Astrocyte (in vitro differentiated cells and primary cell): ENCODE measurements around the gene CSF1R. TPM values are rescaled to one million over a fixed set of nuclear protein-coding genes. Genes with fewer than 3 reads are reported as not detected.

ENCODE experiments used
- DNase-seq: peaks from one replicate; pipeline ENCODE4 v3.0.0-alpha.2; 2010; ENCODE audit warnings: low read depth
- FAIRE-seq: peaks from 2 replicates; lab custom pipeline; 2011; peaks lifted over from hg19 to GRCh38; lab: Jason Lieb, UNC
- H2AFZ ChIP-seq: 2 replicates; pipeline ENCODE4 v1.6.0; 2012; ENCODE audit warnings: low read depth, low read length, inconsistent platforms
- H3K27ac ChIP-seq: 2 replicates; pipeline ENCODE4 v1.5.1; 2011; ENCODE audit warnings: low read depth, low read length, inconsistent platforms
- H3K27me3 ChIP-seq: 2 replicates; pipeline ENCODE4 v1.6.0; 2011; ENCODE audit warnings: low read length, inconsistent platforms; ENCODE audit not compliant: insufficient read depth
- H3K36me3 ChIP-seq: 2 replicates; pipeline ENCODE4 v1.5.1; 2011; ENCODE audit warnings: low read length, inconsistent platforms; ENCODE audit not compliant: insufficient read depth
- H3K4me1 ChIP-seq: 2 replicates; pipeline ENCODE4 v1.5.1; 2011; ENCODE audit warnings: low read length, inconsistent platforms; ENCODE audit not compliant: insufficient read depth
- H3K4me2 ChIP-seq: 2 replicates; pipeline ENCODE4 v1.6.0; 2012; ENCODE audit warnings: low read length, inconsistent platforms
- H3K4me3 ChIP-seq: 2 replicates; pipeline ENCODE4 v1.5.1; 2011; ENCODE audit warnings: low read depth, mild to moderate bottlenecking, low read length, inconsistent platforms; ENCODE audit not compliant: insufficient read depth
- H3K79me2 ChIP-seq: 2 replicates; pipeline ENCODE4 v1.6.0; 2012; ENCODE audit warnings: mild to moderate bottlenecking, low read length, inconsistent platforms; ENCODE audit not compliant: insufficient read depth
- H3K9ac ChIP-seq: 2 replicates; pipeline ENCODE4 v1.6.0; 2012; ENCODE audit warnings: mild to moderate bottlenecking, low read length, inconsistent platforms
- H3K9me3 ChIP-seq: 2 replicates; pipeline ENCODE4 v1.5.1; 2012; ENCODE audit warnings: low read depth, mild to moderate bottlenecking, low read length, inconsistent platforms; ENCODE audit not compliant: insufficient read depth
- H4K20me1 ChIP-seq: 2 replicates; pipeline ENCODE4 v1.6.0; 2012; ENCODE audit warnings: low read length, inconsistent platforms; ENCODE audit not compliant: insufficient read depth
- H3K27ac Mint-ChIP-seq: one replicate; pipeline ENCODE4 v1.8.0; 2021; ENCODE audit warnings: mild to moderate bottlenecking, mixed read lengths; ENCODE audit not compliant: unreplicated experiment
- H3K27me3 Mint-ChIP-seq: one replicate; pipeline ENCODE4 v1.8.0; 2021; ENCODE audit warnings: low read depth, mixed read lengths; ENCODE audit not compliant: unreplicated experiment
- H3K36me3 Mint-ChIP-seq: one replicate; pipeline ENCODE4 v1.8.0; 2021; ENCODE audit warnings: low read depth, mixed read lengths; ENCODE audit not compliant: unreplicated experiment
- H3K4me1 Mint-ChIP-seq: one replicate; pipeline ENCODE4 v1.8.0; 2021; ENCODE audit warnings: low read depth, mixed read lengths; ENCODE audit not compliant: unreplicated experiment
- H3K4me3 Mint-ChIP-seq: one replicate; pipeline ENCODE4 v1.8.0; 2021; ENCODE audit warnings: mild to moderate bottlenecking, moderate library complexity, mixed read lengths; ENCODE audit not compliant: unreplicated experiment
- H3K9me3 Mint-ChIP-seq: one replicate; pipeline ENCODE4 v1.8.0; 2021; ENCODE audit warnings: mild to moderate bottlenecking, mixed read lengths; ENCODE audit not compliant: unreplicated experiment
- EZH2 ChIP-seq: IDR thresholded peaks from 2 replicates; pipeline ENCODE4 v1.6.1; 2012; ENCODE audit warnings: mild to moderate bottlenecking, low read length, inconsistent platforms; ENCODE audit not compliant: insufficient read depth
- total RNA-seq: library from RNA; stranded (reverse); gene quantifications from 2 replicates; pipeline ENCODE4 v1.2.1, GENCODE V29; 2021
- TF ChIP-seq, protein P1 (sequence below): IDR thresholded peaks from 2 replicates; pipeline ENCODE4 v1.5.1; 2011; ENCODE audit warnings: low read depth, mild to moderate bottlenecking, inconsistent platforms, low read length, moderate library complexity; ENCODE audit not compliant: insufficient read depth

CSF1R gene
- total RNA-seq, 1 donor from 2014 or later: 1.4 TPM

- Mint-ChIP-seq H3K9me3 (no peaks in the 10 kb centered on the region), H3K27ac (peak overlapping the region; percentile 15), H3K4me3 (no peak overlapping the region), H3K4me1 (peaks cover 41% of the 10 kb centered on the region), H3K36me3 (peaks cover 46% of the 10 kb centered on the region), H3K27me3 (no peaks in the 10 kb centered on the region)
- no peak overlapping the region for H3K27ac ChIP-seq
- H3K4me1 ChIP-seq: peaks cover 39% of the 10 kb centered on the region
- DNase-seq (no peak), FAIRE-seq (no peak)
- no peaks in the 10 kb centered on the region for H3K9me3 ChIP-seq
- TF ChIP-seq, protein P1, sequence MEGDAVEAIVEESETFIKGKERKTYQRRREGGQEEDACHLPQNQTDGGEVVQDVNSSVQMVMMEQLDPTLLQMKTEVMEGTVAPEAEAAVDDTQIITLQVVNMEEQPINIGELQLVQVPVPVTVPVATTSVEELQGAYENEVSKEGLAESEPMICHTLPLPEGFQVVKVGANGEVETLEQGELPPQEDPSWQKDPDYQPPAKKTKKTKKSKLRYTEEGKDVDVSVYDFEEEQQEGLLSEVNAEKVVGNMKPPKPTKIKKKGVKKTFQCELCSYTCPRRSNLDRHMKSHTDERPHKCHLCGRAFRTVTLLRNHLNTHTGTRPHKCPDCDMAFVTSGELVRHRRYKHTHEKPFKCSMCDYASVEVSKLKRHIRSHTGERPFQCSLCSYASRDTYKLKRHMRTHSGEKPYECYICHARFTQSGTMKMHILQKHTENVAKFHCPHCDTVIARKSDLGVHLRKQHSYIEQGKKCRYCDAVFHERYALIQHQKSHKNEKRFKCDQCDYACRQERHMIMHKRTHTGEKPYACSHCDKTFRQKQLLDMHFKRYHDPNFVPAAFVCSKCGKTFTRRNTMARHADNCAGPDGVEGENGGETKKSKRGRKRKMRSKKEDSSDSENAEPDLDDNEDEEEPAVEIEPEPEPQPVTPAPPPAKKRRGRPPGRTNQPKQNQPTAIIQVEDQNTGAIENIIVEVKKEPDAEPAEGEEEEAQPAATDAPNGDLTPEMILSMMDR: no peak
- no peak for TF ChIP-seq EZH2
- no peak overlapping the region for H3K4me2 ChIP-seq
- no peak overlapping the region for H3K9ac ChIP-seq
- no peaks in the 10 kb centered on the region for H3K27me3 ChIP-seq
- H3K4me3 ChIP-seq: no peak overlapping the region
- no peaks in the 10 kb centered on the region for H4K20me1 ChIP-seq
- H3K79me2 ChIP-seq: peaks cover 13% of the 10 kb centered on the region
- no peak overlapping the region for H2AFZ ChIP-seq
- H3K36me3 ChIP-seq: peaks cover 74% of the 10 kb centered on the region
Measured at GRCh38 chr5:150046031-150046430, 40.3 kb downstream of the CSF1R start.

DNA sequence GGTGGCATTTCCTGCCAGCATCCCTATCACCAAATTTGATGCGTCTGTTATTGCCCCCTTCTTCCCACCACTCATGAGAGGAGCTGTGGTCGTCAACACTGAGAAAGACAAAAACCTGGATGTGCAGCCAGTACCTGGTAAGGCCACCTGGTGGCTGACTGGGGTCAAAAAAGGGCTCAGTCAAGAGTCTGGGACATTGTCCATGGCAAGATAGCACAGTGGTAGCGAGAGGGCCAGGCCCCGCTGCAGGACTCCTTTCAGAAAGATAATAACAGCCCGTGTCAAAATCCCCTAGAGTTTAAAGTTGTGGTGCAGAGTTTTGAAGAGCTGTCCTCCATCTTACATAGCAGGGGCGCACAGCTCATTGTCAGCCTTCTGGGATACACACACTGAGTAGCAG, 40.8 kb downstream of the CSF1R start:
- no peak overlapping the region for H2AFZ ChIP-seq
- H3K36me3 Mint-ChIP-seq: peaks cover 45% of the 10 kb centered on the region
- no peak overlapping the region for H3K4me3 Mint-ChIP-seq
- H3K9me3 ChIP-seq: no peaks in the 10 kb centered on the region
- peaks cover 13% of the 10 kb centered on the region for H3K79me2 ChIP-seq
- no peak for FAIRE-seq
- H4K20me1 ChIP-seq: no peaks in the 10 kb centered on the region
- peak overlapping the region; percentile 81 for H3K27ac ChIP-seq
- no peaks in the 10 kb centered on the region for H3K9me3 Mint-ChIP-seq
- peaks cover 74% of the 10 kb centered on the region for H3K36me3 ChIP-seq
- H3K27ac Mint-ChIP-seq: peak overlapping the region; percentile 15
- H3K27me3 Mint-ChIP-seq: no peaks in the 10 kb centered on the region
- H3K4me1 ChIP-seq: peaks cover 36% of the 10 kb centered on the region
- H3K4me2 ChIP-seq: no peak overlapping the region
- no peak for DNase-seq
- no peak overlapping the region for H3K9ac ChIP-seq
- no peak for TF ChIP-seq EZH2
- H3K27me3 ChIP-seq: no peaks in the 10 kb centered on the region
- H3K4me1 Mint-ChIP-seq: peaks cover 41% of the 10 kb centered on the region
- no peak overlapping the region for H3K4me3 ChIP-seq

DNA sequence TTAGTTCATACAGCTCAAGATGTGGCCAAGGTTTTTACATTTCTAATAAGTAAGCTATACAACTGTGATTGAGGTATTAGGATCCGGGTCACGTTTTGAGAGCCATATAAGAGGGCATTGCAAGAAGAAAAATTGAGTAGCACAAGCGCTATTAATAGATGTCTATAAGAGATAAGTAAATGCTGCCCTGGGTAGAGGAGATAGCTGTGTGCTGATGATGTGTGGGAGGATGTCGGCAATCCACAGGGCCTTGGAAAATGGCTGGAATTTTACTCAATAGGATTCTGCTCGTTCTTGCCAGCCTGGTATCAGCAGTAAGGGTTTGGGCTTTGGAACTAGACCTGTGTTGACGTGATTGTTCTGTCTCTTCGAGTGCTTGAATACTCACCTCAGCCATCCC, 41.6 kb downstream of the CSF1R start:
- Histone ChIP-seq H2AFZ (no peak overlapping the region), H3K4me2 (peak overlapping the region; percentile 72), H3K9ac (peak overlapping the region; percentile 46), H4K20me1 (no peaks in the 10 kb centered on the region), H3K27me3 (no peaks in the 10 kb centered on the region), H3K9me3 (no peaks in the 10 kb centered on the region), H3K4me1 (peaks cover 28% of the 10 kb centered on the region), H3K79me2 (peaks cover 17% of the 10 kb centered on the region), H3K27ac (peak overlapping the region; percentile 81), H3K36me3 (peaks cover 72% of the 10 kb centered on the region), H3K4me3 (peak overlapping the region; percentile 8)
- Mint-ChIP-seq H3K4me3 (peak overlapping the region; percentile 2), H3K4me1 (peaks cover 37% of the 10 kb centered on the region), H3K27ac (peak overlapping the region; percentile 49), H3K27me3 (no peaks in the 10 kb centered on the region), H3K36me3 (peaks cover 45% of the 10 kb centered on the region), H3K9me3 (no peaks in the 10 kb centered on the region)
- DNase-seq (peak; percentile 53), FAIRE-seq (no peak)
- no peak for TF ChIP-seq EZH2
- TF ChIP-seq, protein P1: no peak
